Keratinocyte (primary cell): Measurements from ENCODE around the gene SLC35E3.

Experiments used
- EZH2 ChIP-seq: IDR thresholded peaks from one replicate; pipeline ENCODE4 v1.6.1; 2012; ENCODE audit warnings: inconsistent platforms, mild to moderate bottlenecking, low read length, moderate library complexity
- TF ChIP-seq, protein P1 (sequence below), 3 experiments: IDR thresholded peaks in 1 of 3; conservative IDR thresholded peaks in 1 of 3; optimal IDR thresholded peaks in 1 of 3; 2 replicates in 2 of 3; 3 replicates in 1 of 3; pipeline versions ENCODE3 to v1.5.1; 2011; ENCODE audit warnings: low read length in 3 of 3, mild to moderate bottlenecking in 3 of 3, moderate library complexity in 2 of 3, control low read depth in 1 of 3, inconsistent platforms in 1 of 3; ENCODE audit not compliant: insufficient read depth in 2 of 3; ENCODE audit errors: extremely low read depth in 1 of 3

DNA sequence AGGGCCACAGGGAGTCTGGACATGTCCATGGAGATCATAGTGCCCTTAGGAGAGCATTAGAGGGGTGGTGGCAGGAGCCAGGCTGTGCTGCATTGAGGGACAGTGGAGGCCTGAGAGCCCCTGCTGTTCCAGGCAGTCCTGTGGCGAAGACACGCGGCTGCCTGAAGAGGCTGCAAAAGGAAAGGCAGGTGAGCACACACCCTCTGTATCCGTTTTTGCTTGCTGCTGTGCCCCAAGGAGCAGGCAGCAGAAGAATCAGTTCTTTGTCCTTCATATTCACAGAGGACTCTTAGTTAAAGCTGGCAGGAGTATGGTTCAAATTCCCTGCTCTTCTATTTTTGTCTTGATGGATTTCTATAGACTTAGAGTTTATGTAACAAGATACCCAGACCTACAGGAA lies 4.5 kb downstream of the SLC35E3 start:
- TF ChIP-seq, protein P1, sequence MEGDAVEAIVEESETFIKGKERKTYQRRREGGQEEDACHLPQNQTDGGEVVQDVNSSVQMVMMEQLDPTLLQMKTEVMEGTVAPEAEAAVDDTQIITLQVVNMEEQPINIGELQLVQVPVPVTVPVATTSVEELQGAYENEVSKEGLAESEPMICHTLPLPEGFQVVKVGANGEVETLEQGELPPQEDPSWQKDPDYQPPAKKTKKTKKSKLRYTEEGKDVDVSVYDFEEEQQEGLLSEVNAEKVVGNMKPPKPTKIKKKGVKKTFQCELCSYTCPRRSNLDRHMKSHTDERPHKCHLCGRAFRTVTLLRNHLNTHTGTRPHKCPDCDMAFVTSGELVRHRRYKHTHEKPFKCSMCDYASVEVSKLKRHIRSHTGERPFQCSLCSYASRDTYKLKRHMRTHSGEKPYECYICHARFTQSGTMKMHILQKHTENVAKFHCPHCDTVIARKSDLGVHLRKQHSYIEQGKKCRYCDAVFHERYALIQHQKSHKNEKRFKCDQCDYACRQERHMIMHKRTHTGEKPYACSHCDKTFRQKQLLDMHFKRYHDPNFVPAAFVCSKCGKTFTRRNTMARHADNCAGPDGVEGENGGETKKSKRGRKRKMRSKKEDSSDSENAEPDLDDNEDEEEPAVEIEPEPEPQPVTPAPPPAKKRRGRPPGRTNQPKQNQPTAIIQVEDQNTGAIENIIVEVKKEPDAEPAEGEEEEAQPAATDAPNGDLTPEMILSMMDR (optimal IDR thresholded peaks at IDR 0.05 in 1 of 3, IDR thresholded peaks at IDR 0.05 in 1 of 3, conservative IDR thresholded peaks at IDR 0.05 in 1 of 3; ENCODE audit: extremely low read depth in 1 of 3, insufficient read depth in 2 of 3, low read length in 3 of 3) = no peak
- no peak for TF ChIP-seq EZH2
